GM12878 (cell line): ENCODE measurements around the gene CCDC97. TPM values are rescaled to one million over a fixed set of nuclear protein-coding genes. Genes with fewer than 3 reads are reported as not detected.
A peak's percentile ranks its signal among the peaks of the same experiment; 100 is the strongest.
"Not testable (repeated sequence)": the region's sequence is repeated elsewhere in the genome, so short reads cannot be mapped to it uniquely, and the experiment has no call there.

Experiments used
- ATAC-seq: fragments of 200-7000 bp; cut with Tn5 transposase; 3 replicates; pipeline ENCODE4 v1.9.1; 2020; ENCODE audit warnings: mild to moderate bottlenecking, moderate library complexity
- BruUV-seq: library from RNA; stranded (reverse); fragments of 400-500 nt; replicated peaks from 2 replicates; lab custom pipeline; 2021; lab: Mats Ljungman, UMichigan
- CTCF ChIA-PET: fragments of 300-600 bp; sonication (Branson Sonifier 250); formaldehyde crosslinking; extraction: SDS; loops from one replicate; lab custom pipeline; 2021; ENCODE audit warnings: inconsistent platforms; lab: Yijun Ruan, JAX
- POLR2A ChIA-PET: fragments of 350-600 bp; formaldehyde crosslinking; extraction: SDS; loops from one replicate; lab custom pipeline; 2021; ENCODE audit warnings: inconsistent platforms; lab: Charles Lee
- RAD21 ChIA-PET: fragments of 300-600 bp; sonication (Branson Sonifier 250); formaldehyde crosslinking; loops from one replicate; lab custom pipeline; 2023; ENCODE audit warnings: antibody characterized with exemption; ENCODE audit not compliant: unreplicated experiment; lab: Charles Lee
- SMC1A ChIA-PET: fragments of 300-600 bp; sonication (Branson Sonifier 250); formaldehyde crosslinking; loops from one replicate; lab custom pipeline; 2023; ENCODE audit not compliant: unreplicated experiment, uncharacterized antibody; lab: Charles Lee
- DNase-seq: peaks from one replicate; pipeline ENCODE4 v3.0.0-alpha.2; 2011; ENCODE audit warnings: low read depth, low spot score
- FAIRE-seq: peaks from 3 replicates; lab custom pipeline; 2011; peaks lifted over from hg19 to GRCh38; lab: Jason Lieb, UNC
- H2AFZ ChIP-seq: 2 replicates; pipeline ENCODE4 v1.6.0; 2011; ENCODE audit warnings: low read depth, low read length, control low read depth; ENCODE audit not compliant: control insufficient read depth
- H3K27ac ChIP-seq: 2 replicates; pipeline ENCODE4 v1.5.1; 2011; ENCODE audit warnings: control low read depth; ENCODE audit not compliant: control insufficient read depth, insufficient read depth
- H3K27me3 ChIP-seq, 2 experiments: replicated peaks in 1 of 2; 2 replicates each; pipeline versions ENCODE4 v1.6.0 to v1.6.1; 2011; ENCODE audit warnings: low read length in 1 of 2; ENCODE audit not compliant: control insufficient read depth in 2 of 2, insufficient read depth in 2 of 2
- H3K36me3 ChIP-seq, 2 experiments: 2 replicates each; pipeline ENCODE4 v1.5.1; 2011; ENCODE audit warnings: low read length in 1 of 2; ENCODE audit not compliant: control insufficient read depth in 2 of 2, insufficient read depth in 2 of 2
- H3K4me1 ChIP-seq: 2 replicates; pipeline ENCODE4 v1.6.1; 2011; ENCODE audit warnings: mild to moderate bottlenecking, low read length, moderate library complexity, mixed read lengths; ENCODE audit not compliant: control insufficient read depth, insufficient read depth
- H3K4me2 ChIP-seq: 2 replicates; pipeline ENCODE4 v1.6.0; 2011; ENCODE audit warnings: control low read depth; ENCODE audit not compliant: control insufficient read depth, insufficient read depth
- H3K4me3 ChIP-seq: fragments of 200-600 bp; sonication (generic); 2 replicates; pipeline ENCODE4 v1.5.1; 2016
- H3K79me2 ChIP-seq: 2 replicates; pipeline ENCODE4 v1.6.0; 2011; ENCODE audit warnings: low read length; ENCODE audit not compliant: control insufficient read depth, insufficient read depth
- H3K9ac ChIP-seq: 2 replicates; pipeline ENCODE4 v1.8.0; 2011; ENCODE audit warnings: low read length, control low read depth, mixed read lengths; ENCODE audit not compliant: control insufficient read depth, insufficient read depth
- H3K9me3 ChIP-seq: replicated peaks from 3 replicates; pipeline ENCODE4 v1.5.1; 2011; ENCODE audit warnings: mild to moderate bottlenecking, low read length; ENCODE audit not compliant: control insufficient read depth, insufficient read depth
- H4K20me1 ChIP-seq: 2 replicates; pipeline ENCODE4 v1.6.0; 2011; ENCODE audit not compliant: control insufficient read depth, insufficient read depth
- BCL11A ChIP-seq: IDR thresholded peaks from 2 replicates; pipeline ENCODE4 v1.6.1; 2011; ENCODE audit warnings: low read depth, low read length
- CEBPB ChIP-seq, 2 experiments: fragments of 150-350 bp in 1 of 2; IDR thresholded peaks; 2 replicates each; pipeline ENCODE4 v1.6.1; 2012 to 2014; ENCODE audit warnings: low read depth in 2 of 2, low read length in 2 of 2, borderline replicate concordance in 1 of 2, inconsistent platforms in 1 of 2
- CREM ChIP-seq: IDR thresholded peaks from 2 replicates; pipeline ENCODE4 v1.6.1; 2014; ENCODE audit warnings: antibody characterized with exemption, low read depth
- DPF2 ChIP-seq: fragments of 450-650 bp; IDR thresholded peaks from 2 replicates; pipeline ENCODE4 v1.6.1; 2017; ENCODE audit warnings: mild to moderate bottlenecking
- FOS ChIP-seq: IDR thresholded peaks from 3 replicates; pipeline ENCODE4 v1.6.1; 2011; ENCODE audit warnings: borderline replicate concordance; ENCODE audit not compliant: insufficient read length; ENCODE audit errors: extremely low read depth
- NKRF ChIP-seq: fragments of 450-650 bp; conservative IDR thresholded peaks from 2 replicates; pipeline ENCODE4 v1.6.1; 2017; ENCODE audit warnings: mild to moderate bottlenecking, moderate library complexity
- POU2F2 ChIP-seq: IDR thresholded peaks from 3 replicates; pipeline ENCODE4 v1.6.1; 2011; ENCODE audit warnings: low read depth, mild to moderate bottlenecking, low read length, borderline replicate concordance
- SMARCA5 ChIP-seq: fragments of 450-650 bp; IDR thresholded peaks from 2 replicates; pipeline ENCODE4 v1.6.1; 2017; ENCODE audit warnings: mild to moderate bottlenecking
- TBL1XR1 ChIP-seq: IDR thresholded peaks from 2 replicates; pipeline ENCODE4 v1.6.1; 2012; ENCODE audit warnings: low read depth, low read length, improper control_type of control experiment
- ZNF274 ChIP-seq: IDR thresholded peaks from one replicate; pipeline ENCODE4 v1.8.0; 2011; ENCODE audit not compliant: insufficient read length, insufficient read depth
- WGBS: methylation state at CpG from one replicate; pipeline ENCODE4 v1.1.6; 2016; ENCODE audit warnings: low lambda C conversion rate; ENCODE audit not compliant: insufficient replicate concordance, insufficient coverage; ENCODE audit errors: missing lambda C conversion rate; 5-methylcytosine and 5-hydroxymethylcytosine counted together
- in situ Hi-C: fragments of 300-500 bp; cut with MboI; formaldehyde crosslinking; loops from 9 replicates; pipeline ENCODE4 v1.14.3; 2018; ENCODE audit warnings: mixed read lengths
- intact Hi-C: fragments of 100-400 bp; cut with micrococcal nuclease; formaldehyde crosslinking; loops from one replicate; pipeline ENCODE4 v1.14.2; 2022; ENCODE audit not compliant: unreplicated experiment
- polyA plus RNA-seq, 11 experiments: library from polyadenylated mRNA; depleted of rRNA in 4 of 11; unstranded in 6 of 11; stranded (reverse) in 5 of 11; fragments of >200 nt; fragmentation: Nextera tagmentation in 4 of 11; fragmentation: Illumina TruSeq in 1 of 11; extraction: Ambion mirVana in 4 of 11; extraction: Trizol in 1 of 11; gene quantifications; 1 replicate in 1 of 11; 2 replicates in 10 of 11; pipeline versions ENCODE4 v1.2.1 to v1.2.3, GENCODE V29; 2011 to 2016; ENCODE audit warnings: inconsistent platforms in 2 of 11, missing spikeins in 2 of 11, low read depth in 1 of 11
- total RNA-seq, 4 experiments: library from RNA; depleted of rRNA in 3 of 4; stranded (reverse); fragments of >200 nt in 3 of 4; fragmentation: Illumina TruSeq in 1 of 4; extraction: Trizol in 1 of 4; gene quantifications; 2 replicates each; pipeline versions ENCODE4 v1.2.1 to v1.2.3, GENCODE V29; 2013 to 2021

The CCDC97 gene
- total and polyA plus RNA-seq, 10 of the 15 experiments (the other 5 are each of a cell fraction or from before 2014, with no cell fraction given), result 1.8 to 34.1 (median 18.8) TPM

GRCh38 chr19:41346916-41347315 is 36.9 kb downstream of the CCDC97 start:
- Histone ChIP-seq H3K4me1 (peaks cover 13% of the 10 kb centered on the region), H3K36me3 (peaks cover 17 to 19% of the 10 kb centered on the region in 2 experiments; a peak in 3 of 4 replicates), H3K79me2 (peaks cover 40% of the 10 kb centered on the region)
- ATAC-seq, in situ Hi-C loops, intact Hi-C loops, FAIRE-seq, H3K27ac ChIP-seq, H3K4me3 ChIP-seq, H2AFZ ChIP-seq, H4K20me1 ChIP-seq, DNase-seq, H3K9me3 ChIP-seq, H3K4me2 ChIP-seq, H3K9ac ChIP-seq, BruUV-seq, H3K27me3 ChIP-seq: not testable (repeated sequence)
- SMC1A ChIA-PET, result interaction anchor here (0.7 to 3.5 kb wide), 4 partner anchors 18 to 35 kb away, joined by 3 to 12 read pairs (median 6); partner anchors contain the start of gene B9D2
- CTCF ChIA-PET, result interaction anchor here (1.0 kb wide), 1 partner anchor 11 kb away, joined by 3 read pairs; no protein-coding TSS in a partner anchor
- RAD21 ChIA-PET, result interaction anchor here (0.7 to 1.0 kb wide), 3 partner anchors 17 to 229 kb away, joined by 3 read pairs; partner anchors contain the start of genes B9D2 and CEACAM21
- POLR2A ChIA-PET, result interaction anchor here (0.6 to 1.2 kb wide), 2 partner anchors 19 to 33 kb away, joined by 3 to 6 read pairs; no protein-coding TSS in a partner anchor
- WGBS, result 82% methylated on average over 9 of the region's 9 CpGs

GRCh38 chr19:41350735-41351338 is 40.9 kb downstream of the CCDC97 start:
- ATAC-seq (peak; percentile 13), DNase-seq (no peak), FAIRE-seq (peak; percentile 7)
- Histone ChIP-seq H3K9ac (peak overlapping the region; percentile 87), H3K79me2 (peaks cover 57% of the 10 kb centered on the region), H3K27me3 (no peaks in the 10 kb centered on the region), H3K27ac (peak overlapping the region; percentile 84), H3K4me3 (peak overlapping the region; percentile 89), H3K4me2 (peak overlapping the region; percentile 78), H2AFZ (no peak overlapping the region; the same call in 1 of the 2 replicates), H3K36me3 (peaks cover 4 to 7% of the 10 kb centered on the region in 2 experiments; a peak in 3 of 4 replicates), H3K4me1 (peaks cover 16% of the 10 kb centered on the region), H4K20me1 (0 out of 2 replicates have a peak, but pooled peaks cover 2% of the 10 kb centered on the region), H3K9me3 (no peaks in the 10 kb centered on the region)
- BruUV-seq, result no TSS peak
- in situ Hi-C loops (no loop called here), intact Hi-C loops (loop anchor here (2.0 to 5.0 kb wide), 4 partner anchors 24 to 186 kb away; partner anchors contain the start of gene CCDC97)
- ChIA-PET CTCF (interaction anchor here (0.7 to 6.4 kb wide), 8 partner anchors 14 to 98 kb away, joined by 3 to 91 read pairs (median 6); partner anchors contain the start of genes B9D2, CCDC97 and HNRNPUL1), SMC1A (interaction anchor here (0.8 to 3.1 kb wide), 6 partner anchors 14 to 87 kb away, joined by 3 to 14 read pairs (median 4); partner anchors contain the start of genes B9D2 and HNRNPUL1), POLR2A (interaction anchor here (0.5 to 3.2 kb wide), 12 partner anchors 8 to 774 kb away, joined by 3 to 46 read pairs (median 5); partner anchors contain the start of genes B9D2 and DMAC2), RAD21 (interaction anchor here (0.7 to 3.4 kb wide), 11 partner anchors 14 to 146 kb away, joined by 3 to 41 read pairs (median 5); partner anchors contain the start of genes B9D2, DMAC2 and HNRNPUL1)
- WGBS, result under 1% methylated on average over 21 of the region's 22 CpGs
- TF ChIP-seq NKRF, result peak; percentile 72; the same call in 1 of the 2 replicates
- no peak for TF ChIP-seq BCL11A
- 0 out of 2 replicates have a peak, but pooled peaks have one; percentile 42 for TF ChIP-seq SMARCA5
- TF ChIP-seq DPF2, result no peak
- TF ChIP-seq FOS, result no peak
- TF ChIP-seq ZNF274, result no peak
- TF ChIP-seq CREM, result no peak
- TF ChIP-seq POU2F2, result no peak
- no peak for TF ChIP-seq CEBPB (IDR thresholded peaks at IDR 0.05; ENCODE audit: borderline replicate concordance in 1 of 2, low read depth in 2 of 2, low read length in 2 of 2)
- no peak for TF ChIP-seq TBL1XR1
